Liver (tissue), 9 donors: ENCODE measurements around the gene MAN2B2. TPM values are rescaled to one million over a fixed set of nuclear protein-coding genes. Genes with fewer than 3 reads are reported as not detected.

Experiments
- DNase-seq: peaks from one replicate; pipeline ENCODE4 v3.0.0-alpha.2; 2017; ENCODE audit warnings: low spot score
- H3K27ac ChIP-seq, 2 donors: one replicate each; pipeline ENCODE4 v1.7.0; 2013; ENCODE audit warnings: inconsistent platforms in 2 of 2, low read length in 2 of 2, control low read depth in 1 of 2, low read depth in 1 of 2, mild to moderate bottlenecking in 1 of 2
- H3K27me3 ChIP-seq, 4 donors: one replicate each; pipeline versions ENCODE4 v1.6.1 to v1.7.0; 2013; ENCODE audit warnings: low read length in 3 of 4, inconsistent platforms in 1 of 4, mild to moderate bottlenecking in 1 of 4, moderate library complexity in 1 of 4; ENCODE audit not compliant: control insufficient read depth in 4 of 4, insufficient read depth in 4 of 4
- H3K36me3 ChIP-seq, 4 donors: one replicate each; pipeline versions ENCODE4 v1.6.1 to v1.7.0; 2013; ENCODE audit warnings: low read length in 3 of 4, mild to moderate bottlenecking in 3 of 4, low read depth in 1 of 4, moderate library complexity in 1 of 4; ENCODE audit not compliant: control insufficient read depth in 4 of 4, insufficient read depth in 3 of 4
- H3K4me1 ChIP-seq, 4 donors: one replicate each; pipeline versions ENCODE4 v1.6.1 to v1.7.0; 2013; ENCODE audit warnings: low read length in 3 of 4, mild to moderate bottlenecking in 3 of 4, moderate library complexity in 1 of 4; ENCODE audit not compliant: control insufficient read depth in 4 of 4, insufficient read depth in 4 of 4
- H3K4me3 ChIP-seq, 3 donors: one replicate each; pipeline versions ENCODE4 v1.6.1 to v1.7.0; 2013; ENCODE audit warnings: low read length in 3 of 3, control low read depth in 1 of 3, low read depth in 1 of 3, mild to moderate bottlenecking in 1 of 3
- H3K9ac ChIP-seq, 2 donors: one replicate each; pipeline ENCODE4 v1.7.0; 2013; ENCODE audit warnings: low read length in 2 of 2, mild to moderate bottlenecking in 2 of 2, moderate library complexity in 2 of 2, control low read depth in 1 of 2, low read depth in 1 of 2
- H3K9me3 ChIP-seq, 4 donors: one replicate each; pipeline versions ENCODE4 v1.6.1 to v1.7.0; 2013; ENCODE audit warnings: low read length in 3 of 4; ENCODE audit not compliant: control insufficient read depth in 4 of 4
- CTCF ChIP-seq: fragments of 150-350 bp; IDR thresholded peaks from 2 replicates; pipeline ENCODE4 v1.5.1; 2017; ENCODE audit warnings: improper control_type of control experiment, low read depth, low read length; ENCODE audit not compliant: missing input control
- EGR1 ChIP-seq, 2 donors: IDR thresholded peaks; 2 replicates each; pipeline ENCODE4 v1.6.1; 2016 to 2018; ENCODE audit warnings: antibody characterized with exemption in 2 of 2, low read depth in 2 of 2
- FOXA1 ChIP-seq: IDR thresholded peaks from 2 replicates; pipeline ENCODE4 v1.6.1; 2016; ENCODE audit warnings: antibody characterized with exemption
- FOXA2 ChIP-seq: IDR thresholded peaks from 2 replicates; pipeline ENCODE4 v1.6.1; 2016; ENCODE audit warnings: antibody characterized with exemption
- GABPA ChIP-seq, 2 donors: IDR thresholded peaks in 1 of 2; conservative IDR thresholded peaks in 1 of 2; 2 replicates each; pipeline ENCODE4 v1.6.1; 2016; ENCODE audit warnings: antibody characterized with exemption in 2 of 2, mild to moderate bottlenecking in 1 of 2, moderate library complexity in 1 of 2
- HNF4A ChIP-seq, 2 donors: conservative IDR thresholded peaks; 2 replicates each; pipeline ENCODE4 v1.6.1; 2016; ENCODE audit warnings: antibody characterized with exemption in 2 of 2, mild to moderate bottlenecking in 2 of 2
- HNF4G ChIP-seq: IDR thresholded peaks from 2 replicates; pipeline ENCODE4 v1.6.1; 2016; ENCODE audit warnings: antibody characterized with exemption
- JUND ChIP-seq, 2 donors: IDR thresholded peaks; 2 replicates each; pipeline ENCODE4 v1.6.1; 2016; ENCODE audit warnings: antibody characterized with exemption in 2 of 2
- MAX ChIP-seq: IDR thresholded peaks from 2 replicates; pipeline ENCODE4 v1.6.1; 2016; ENCODE audit warnings: antibody characterized with exemption
- NR2F2 ChIP-seq: IDR thresholded peaks from 2 replicates; pipeline ENCODE4 v1.6.1; 2016; ENCODE audit warnings: antibody characterized with exemption
- RAD21 ChIP-seq, 2 donors: IDR thresholded peaks; 2 replicates each; pipeline ENCODE4 v1.6.1; 2016; ENCODE audit warnings: antibody characterized with exemption in 2 of 2, mild to moderate bottlenecking in 2 of 2
- REST ChIP-seq: IDR thresholded peaks from 2 replicates; pipeline ENCODE4 v1.6.1; 2016; ENCODE audit warnings: antibody characterized with exemption, mild to moderate bottlenecking
- RXRA ChIP-seq, 2 donors: IDR thresholded peaks; 2 replicates each; pipeline ENCODE4 v1.6.1; 2017 to 2018; ENCODE audit warnings: antibody characterized with exemption in 2 of 2, mild to moderate bottlenecking in 1 of 2
- SP1 ChIP-seq: IDR thresholded peaks from 2 replicates; pipeline ENCODE4 v1.6.1; 2018; ENCODE audit warnings: antibody characterized with exemption, mild to moderate bottlenecking
- YY1 ChIP-seq: IDR thresholded peaks from 2 replicates; pipeline ENCODE4 v1.6.1; 2016; ENCODE audit warnings: antibody characterized with exemption, mild to moderate bottlenecking
- ZBTB33 ChIP-seq: IDR thresholded peaks from 2 replicates; pipeline ENCODE4 v1.6.1; 2016; ENCODE audit warnings: antibody characterized with exemption
- WGBS: extraction: QIAGEN DNeasy Blood & Tissue Kit; methylation state at CpG from one replicate; pipeline ENCODE4 v1.1.7; 2013; 5-methylcytosine and 5-hydroxymethylcytosine counted together
- polyA plus RNA-seq, 2 donors: library from polyadenylated mRNA; stranded (reverse) in 1 of 2; unstranded in 1 of 2; fragments of 200-250 nt in 1 of 2; fragments of >200 nt in 1 of 2; fragmentation: Nextera tagmentation in 1 of 2; extraction: Ambion mirVana in 1 of 2; gene quantifications; one replicate each; pipeline versions ENCODE4 v1.2.1 to v1.2.3, GENCODE V29; 2013 to 2015
- total RNA-seq, 2 donors: library from RNA; depleted of rRNA; stranded (reverse); fragments of >200 nt; gene quantifications; one replicate each; pipeline ENCODE4 v1.2.3, GENCODE V29; 2014
- donor health status: healthy.
- donor health status: healthy.
- donor health status: healthy.
- donor health status: healthy.
- donor health status: healthy.

The MAN2B2 gene
- total and polyA plus RNA-seq, 4 donors: 14.7 to 29.7 (median 22.5) TPM

- H3K9me3 ChIP-seq: peaks cover 0 to 6% (median 3%) of the 10 kb centered on the region in 4 donors
- H3K4me3 ChIP-seq: no peak overlapping the region
- no peaks in the 10 kb centered on the region for H3K4me1 ChIP-seq
- no peak for DNase-seq
- no peaks in the 10 kb centered on the region for H3K27me3 ChIP-seq
- TF ChIP-seq FOXA2: no peak
- peaks cover 5 to 43% (median 30%) of the 10 kb centered on the region in 4 donors for H3K36me3 ChIP-seq
- WGBS: 93% methylated on average over 12 of the region's 12 CpGs
- no peak overlapping the region for H3K27ac ChIP-seq
- H3K9ac ChIP-seq: no peak overlapping the region
Measured at GRCh38 chr4:6603128-6603527, 28.1 kb downstream of the MAN2B2 start.

GRCh38 chr4:6605114-6605513, 30.1 kb downstream of the MAN2B2 start:
- no peak for DNase-seq
- H3K9me3 ChIP-seq: peaks cover 0 to 6% (median 3%) of the 10 kb centered on the region in 4 donors
- H3K9ac ChIP-seq: no peak overlapping the region
- no peaks in the 10 kb centered on the region for H3K4me1 ChIP-seq
- TF ChIP-seq FOXA2 (no peak), RXRA (IDR thresholded peaks at IDR 0.05) (no peak), REST (no peak), GABPA (IDR thresholded peaks at IDR 0.05 in 1 of 2, conservative IDR thresholded peaks at IDR 0.05 in 1 of 2) (no peak), JUND (IDR thresholded peaks at IDR 0.05) (no peak), RAD21 (IDR thresholded peaks at IDR 0.05) (no peak)
- no peaks in the 10 kb centered on the region for H3K27me3 ChIP-seq
- H3K27ac ChIP-seq: no peak overlapping the region
- 99% methylated on average over 8 of the region's 8 CpGs for WGBS
- H3K4me3 ChIP-seq: no peak overlapping the region
- H3K36me3 ChIP-seq: peaks cover 5 to 51% (median 29%) of the 10 kb centered on the region in 4 donors

- Histone ChIP-seq H3K4me3 (no peak overlapping the region), H3K9ac (no peak overlapping the region), H3K27me3 (no peaks in the 10 kb centered on the region), H3K27ac (no peak overlapping the region), H3K4me1 (no peaks in the 10 kb centered on the region), H3K9me3 (peaks cover 0 to 6% (median 3%) of the 10 kb centered on the region in 4 donors), H3K36me3 (peaks cover 6 to 50% (median 28%) of the 10 kb centered on the region in 4 donors)
- TF ChIP-seq JUND (IDR thresholded peaks at IDR 0.05) (no peak), SP1 (no peak), HNF4A (conservative IDR thresholded peaks at IDR 0.05) (no peak), CTCF (no peak), HNF4G (no peak), ZBTB33 (no peak), GABPA (IDR thresholded peaks at IDR 0.05 in 1 of 2, conservative IDR thresholded peaks at IDR 0.05 in 1 of 2) (no peak), YY1 (no peak), MAX (no peak), NR2F2 (no peak), FOXA1 (no peak), RAD21 (IDR thresholded peaks at IDR 0.05) (no peak), EGR1 (IDR thresholded peaks at IDR 0.05; ENCODE audit: low read depth in 2 of 2) (no peak), REST (no peak)
- DNase-seq: no peak
- 76% methylated on average over 2 of the region's 2 CpGs for WGBS
Measured at GRCh38 chr4:6605605-6606004, 30.6 kb downstream of the MAN2B2 start.
